Measurements from ENCODE around the gene GLIS1.

Gene GLIS1

DNA sequence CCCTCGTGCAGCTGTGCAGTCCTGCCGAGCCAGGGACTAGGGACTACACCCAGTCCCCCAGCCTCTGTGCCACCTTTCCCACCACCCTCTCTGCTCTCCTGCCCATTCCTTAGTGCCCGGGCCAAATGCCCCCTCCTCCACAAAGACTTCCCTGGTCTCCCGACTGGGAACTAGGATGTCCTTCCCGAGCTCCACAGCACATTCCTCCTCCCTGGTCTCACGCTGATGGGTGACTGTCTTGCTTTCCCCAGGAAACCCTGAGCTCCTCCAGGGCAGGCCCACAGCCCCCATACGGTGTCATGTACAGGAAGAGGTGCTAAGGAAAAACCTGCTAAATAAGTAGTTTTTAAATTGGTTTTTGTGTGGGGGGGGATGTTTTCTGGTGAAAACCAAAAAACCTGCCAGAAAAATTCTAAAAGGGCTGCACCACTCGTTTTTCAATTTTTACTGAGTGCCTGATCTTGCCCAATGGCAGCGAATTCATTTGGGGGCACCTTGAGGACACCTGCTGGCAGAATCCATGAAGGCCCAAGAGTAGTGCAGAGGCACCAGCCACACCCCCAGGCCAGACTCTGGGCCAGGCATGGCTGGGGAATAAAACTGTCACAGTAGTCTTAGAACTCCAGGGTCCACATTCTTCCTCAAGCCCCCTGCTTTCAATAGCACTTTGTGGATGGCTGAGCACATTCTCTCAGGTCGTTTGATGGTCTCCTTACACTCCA is 50.4 kb downstream of the GLIS1 start:
- no peaks in the 10 kb centered on the region for H3K4me1 Mint-ChIP-seq (ENCODE audit: low read depth)
- no peak overlapping the region for H3K27ac Mint-ChIP-seq
- no peak overlapping the region for H3K4me3 Mint-ChIP-seq
- no peaks in the 10 kb centered on the region for H3K9me3 Mint-ChIP-seq
- H3K27me3 Mint-ChIP-seq (ENCODE audit: low read depth): peaks cover 10% of the 10 kb centered on the region
- no peaks in the 10 kb centered on the region for H3K36me3 Mint-ChIP-seq (ENCODE audit: low read depth)
- no peak for DNase-seq (ENCODE audit: low spot score)

DNA sequence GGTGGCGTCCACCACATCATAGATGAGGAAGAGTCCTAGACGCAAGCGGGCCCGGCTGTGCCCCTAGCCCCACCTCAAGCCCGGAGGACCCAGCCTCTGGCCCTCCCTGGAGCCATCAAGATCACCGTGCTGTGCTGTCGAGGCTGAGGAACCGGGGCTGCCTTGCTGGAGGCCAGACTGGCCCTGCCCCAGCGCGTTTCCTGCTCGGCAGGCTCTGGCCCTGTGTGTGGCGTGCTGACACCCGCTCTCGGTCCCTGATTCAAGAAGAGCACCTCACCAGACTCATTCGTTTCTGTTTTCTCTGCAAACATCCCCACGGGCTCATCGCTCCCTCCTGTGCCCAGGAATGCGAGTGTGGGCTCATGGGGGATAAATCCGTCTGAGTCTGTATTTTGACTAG is 51.1 kb downstream of the GLIS1 start:
- no peak overlapping the region for H3K4me3 Mint-ChIP-seq

DNA sequence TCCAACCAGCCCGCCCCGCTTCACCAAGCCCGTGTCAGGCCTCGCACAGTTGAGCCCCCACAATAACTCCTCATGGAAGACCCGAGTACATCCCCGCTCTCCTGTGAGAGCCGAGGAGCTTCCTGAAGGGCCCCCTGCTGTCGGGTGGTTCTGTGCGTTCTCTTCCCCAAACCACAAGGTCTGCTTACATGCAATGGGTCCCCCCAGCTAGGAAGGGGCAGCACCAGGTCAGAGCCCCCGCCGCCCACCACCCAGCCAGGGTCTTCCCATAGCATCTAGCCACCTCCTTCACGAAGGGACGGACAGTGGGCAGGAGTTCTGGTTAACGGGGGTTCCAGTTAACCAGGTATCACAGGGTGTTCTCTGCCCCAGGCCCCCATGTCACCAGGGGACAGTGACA is 51.5 kb downstream of the GLIS1 start:
- Mint-ChIP-seq H3K9me3 (no peaks in the 10 kb centered on the region), H3K4me3 (no peak overlapping the region), H3K4me1 (ENCODE audit: low read depth) (no peaks in the 10 kb centered on the region)

More for the DNA sequence above, 51.1 kb downstream of the GLIS1 start:
- no peak overlapping the region for H3K27ac Mint-ChIP-seq
- H3K27me3 Mint-ChIP-seq (ENCODE audit: low read depth): peaks cover 10% of the 10 kb centered on the region
- H3K36me3 Mint-ChIP-seq (ENCODE audit: low read depth): no peaks in the 10 kb centered on the region
- no peak for DNase-seq (ENCODE audit: low spot score)
- no peaks in the 10 kb centered on the region for H3K9me3 Mint-ChIP-seq
- H3K4me1 Mint-ChIP-seq (ENCODE audit: low read depth): no peaks in the 10 kb centered on the region

DNA sequence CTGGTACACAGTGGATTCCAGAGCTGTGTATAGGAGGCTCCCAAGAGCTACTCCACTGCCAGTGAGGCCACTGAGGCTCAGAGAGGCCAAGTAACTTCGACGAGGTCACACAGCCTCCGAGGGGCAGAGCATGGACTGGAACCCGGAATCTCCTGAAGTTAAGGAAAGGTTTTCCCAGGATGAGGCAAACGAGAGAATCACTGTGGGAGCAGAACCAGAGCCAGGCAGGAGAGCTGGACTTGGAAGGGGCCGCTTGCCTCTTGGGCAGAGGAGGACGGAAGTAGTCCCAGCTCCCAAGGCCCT is 52.0 kb downstream of the GLIS1 start:
- Mint-ChIP-seq H3K36me3 (ENCODE audit: low read depth) (no peaks in the 10 kb centered on the region), H3K4me3 (no peak overlapping the region), H3K27me3 (ENCODE audit: low read depth) (peaks cover 15% of the 10 kb centered on the region), H3K4me1 (ENCODE audit: low read depth) (peaks cover 1% of the 10 kb centered on the region), H3K27ac (no peak overlapping the region), H3K9me3 (no peaks in the 10 kb centered on the region)
- no peak for DNase-seq (ENCODE audit: low spot score)

More for the DNA sequence above, 51.5 kb downstream of the GLIS1 start:
- no peak for DNase-seq (ENCODE audit: low spot score)
- Mint-ChIP-seq H3K36me3 (ENCODE audit: low read depth) (no peaks in the 10 kb centered on the region), H3K27ac (no peak overlapping the region), H3K27me3 (ENCODE audit: low read depth) (peaks cover 10% of the 10 kb centered on the region)

DNA sequence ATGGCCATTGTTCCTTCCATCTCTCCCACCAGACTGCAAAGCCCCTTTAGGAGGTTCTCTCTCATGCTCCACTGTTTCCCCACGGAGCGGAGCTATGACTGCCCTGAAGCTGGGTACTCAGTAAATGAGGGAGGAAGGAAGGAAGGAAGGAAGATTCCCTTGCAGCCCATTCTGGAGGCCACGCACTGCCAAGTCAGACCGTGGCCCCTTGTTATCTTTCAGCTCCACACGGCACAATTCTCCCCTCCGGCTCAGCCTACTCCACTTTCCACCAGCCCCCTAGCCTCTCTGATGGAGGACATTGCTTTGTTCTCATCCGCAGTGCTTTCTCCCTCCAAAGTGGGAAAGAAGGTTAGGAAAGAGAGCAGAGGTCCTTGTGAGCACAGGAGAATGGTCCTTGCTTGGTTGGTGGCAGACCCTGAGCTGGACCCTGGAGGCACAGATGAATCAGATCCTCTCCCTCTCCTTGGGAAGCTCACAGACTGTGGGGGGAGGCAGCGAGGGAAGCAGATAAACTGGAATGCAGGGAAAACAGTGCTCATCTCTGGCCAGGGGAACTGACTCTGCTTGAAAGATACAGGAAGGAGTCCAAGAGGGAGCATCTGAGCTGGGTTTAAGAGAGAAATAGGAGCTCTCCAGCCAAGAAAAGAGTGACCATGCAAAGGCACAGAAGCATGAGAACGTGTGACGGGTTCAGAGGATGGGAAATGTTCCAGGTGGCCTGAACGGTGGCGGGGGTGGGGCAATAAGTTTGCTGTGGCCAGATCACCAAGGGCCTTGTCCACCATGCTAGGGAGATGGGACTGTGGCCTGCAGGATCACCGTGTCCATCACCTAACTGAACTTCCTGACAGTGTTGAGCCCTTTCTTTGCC is 52.6 kb downstream of the GLIS1 start:
- DNase-seq (ENCODE audit: low spot score): no peak
- H3K27me3 Mint-ChIP-seq (ENCODE audit: low read depth): peaks cover 17% of the 10 kb centered on the region
- H3K36me3 Mint-ChIP-seq (ENCODE audit: low read depth): no peaks in the 10 kb centered on the region
- peaks cover 3% of the 10 kb centered on the region for H3K4me1 Mint-ChIP-seq (ENCODE audit: low read depth)
- no peak overlapping the region for H3K27ac Mint-ChIP-seq
- H3K9me3 Mint-ChIP-seq: no peaks in the 10 kb centered on the region
- H3K4me3 Mint-ChIP-seq: no peak overlapping the region

DNA sequence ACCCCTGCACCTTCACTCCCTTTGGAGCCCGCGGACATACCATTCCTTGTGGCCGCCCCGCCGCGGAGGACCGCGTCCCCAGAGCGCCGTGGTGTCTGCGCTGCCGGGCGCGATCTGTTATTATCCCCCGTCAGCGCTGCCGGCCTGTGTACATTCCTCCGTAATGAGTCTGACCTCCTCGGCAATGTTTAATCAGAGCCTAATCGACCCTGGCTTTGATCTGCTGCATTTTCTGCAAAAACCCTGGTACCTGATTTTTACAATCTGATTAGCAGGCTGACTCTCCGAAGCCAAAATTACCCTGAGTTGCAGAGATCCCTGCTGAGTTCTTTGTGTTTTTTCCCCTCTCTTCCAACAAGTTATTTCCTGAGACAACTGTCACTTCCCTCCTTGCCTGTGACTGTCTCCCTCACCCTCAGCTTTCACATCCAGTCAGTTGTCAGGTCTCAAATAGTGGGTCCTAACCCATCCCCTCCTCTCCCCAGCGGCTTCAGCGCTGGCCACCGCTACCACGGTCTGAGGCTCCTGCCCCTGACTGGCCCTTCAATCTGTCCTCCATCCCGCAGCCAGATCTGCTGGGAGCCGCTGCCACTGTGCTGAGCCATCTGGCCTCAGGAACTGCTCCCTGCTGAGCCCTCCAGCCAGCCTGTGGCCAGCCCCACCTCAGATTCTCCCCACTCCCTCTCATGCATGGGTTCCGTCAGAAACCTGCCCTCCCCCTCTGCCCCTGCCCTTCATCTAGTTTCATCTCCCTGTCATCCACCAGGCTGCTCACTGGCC is 53.5 kb downstream of the GLIS1 start:
- H3K27ac Mint-ChIP-seq: peak overlapping the region; percentile 5
- no peaks in the 10 kb centered on the region for H3K36me3 Mint-ChIP-seq (ENCODE audit: low read depth)
- no peaks in the 10 kb centered on the region for H3K9me3 Mint-ChIP-seq
- H3K4me1 Mint-ChIP-seq (ENCODE audit: low read depth): peaks cover 3% of the 10 kb centered on the region
- no peak for DNase-seq (ENCODE audit: low spot score)
- H3K27me3 Mint-ChIP-seq (ENCODE audit: low read depth): peaks cover 20% of the 10 kb centered on the region
- H3K4me3 Mint-ChIP-seq: no peak overlapping the region

DNA sequence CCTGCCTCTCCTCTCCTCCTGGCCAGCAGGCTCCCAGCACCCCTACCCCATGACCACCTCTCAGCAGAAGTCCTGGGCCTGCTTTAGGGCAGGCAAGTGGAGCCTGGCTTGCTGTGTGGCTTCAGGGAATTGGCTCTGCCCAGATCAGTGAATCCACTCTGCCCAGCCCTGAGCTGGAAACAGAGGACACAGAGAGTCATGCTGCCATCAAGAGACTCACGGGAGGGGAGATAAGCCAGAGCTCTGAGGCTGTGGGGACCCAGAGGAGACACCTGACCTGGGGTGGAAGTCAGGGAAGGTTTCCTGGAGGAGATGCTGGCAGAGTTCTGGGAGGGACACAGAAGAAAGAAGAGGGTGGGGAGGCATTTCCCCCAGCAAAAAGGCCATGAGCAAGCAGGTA is 54.2 kb downstream of the GLIS1 start:
- Mint-ChIP-seq H3K27me3 (ENCODE audit: low read depth) (peaks cover 20% of the 10 kb centered on the region), H3K36me3 (ENCODE audit: low read depth) (no peaks in the 10 kb centered on the region), H3K4me3 (no peak overlapping the region), H3K9me3 (no peaks in the 10 kb centered on the region), H3K27ac (no peak overlapping the region), H3K4me1 (ENCODE audit: low read depth) (peaks cover 3% of the 10 kb centered on the region)
- no peak for DNase-seq (ENCODE audit: low spot score)

DNA sequence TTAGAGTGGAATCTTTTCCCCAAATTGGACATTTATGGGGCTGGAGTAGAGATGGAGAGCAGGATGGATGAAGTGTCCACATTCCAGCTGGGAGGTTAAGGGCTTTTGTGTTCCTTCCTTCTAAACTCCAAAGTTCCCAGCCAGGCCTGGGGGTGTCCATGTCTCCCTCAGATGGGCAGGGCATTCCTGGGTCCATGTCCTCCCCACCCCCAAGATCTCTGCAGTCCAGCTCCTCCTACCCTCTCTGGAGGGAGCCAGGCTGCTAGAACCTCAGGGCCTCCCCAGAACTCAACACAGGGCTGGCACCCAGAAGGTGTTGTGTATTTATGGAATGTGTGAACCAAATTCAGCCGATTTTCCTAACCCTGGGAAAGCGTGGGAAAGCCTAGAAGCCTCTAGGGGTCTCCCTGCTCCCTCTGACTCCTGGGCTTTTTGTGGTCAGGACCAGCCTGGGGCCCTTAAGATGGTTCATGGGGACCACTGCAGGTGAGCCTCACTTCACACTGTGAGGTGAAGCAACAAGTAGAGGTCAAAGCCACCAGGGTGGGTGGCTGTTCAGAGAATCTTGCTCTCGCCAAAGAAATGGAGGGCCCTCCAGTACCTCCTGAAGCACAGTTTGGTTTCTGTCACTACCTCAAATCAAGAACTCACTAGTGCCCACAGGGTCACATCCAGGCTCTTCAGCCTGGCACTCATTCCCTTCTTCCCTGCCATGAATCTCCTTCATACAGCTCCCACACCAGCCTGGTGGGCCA is 54.8 kb downstream of the GLIS1 start:
- no peaks in the 10 kb centered on the region for H3K36me3 Mint-ChIP-seq (ENCODE audit: low read depth)
- DNase-seq (ENCODE audit: low spot score): no peak

DNA sequence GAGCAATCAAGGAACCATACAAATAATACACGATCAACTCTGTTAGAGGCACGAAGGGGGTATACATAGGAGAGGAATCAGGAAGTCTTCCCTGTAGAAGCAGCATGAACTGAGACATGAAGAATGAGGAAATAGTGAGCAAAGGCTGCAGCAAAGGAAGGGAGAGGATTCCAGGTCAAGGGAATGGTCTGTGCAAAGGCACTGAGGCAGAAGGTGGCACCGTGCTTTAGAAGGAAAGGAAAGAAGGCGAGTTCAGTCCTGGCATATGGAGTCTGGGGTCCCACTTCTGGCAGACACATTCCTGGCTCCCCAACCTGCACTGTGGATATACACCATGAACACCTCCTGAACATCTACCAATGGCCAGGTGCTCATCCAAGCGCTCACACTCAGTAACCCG is 56.1 kb downstream of the GLIS1 start:
- Mint-ChIP-seq H3K4me3 (no peak overlapping the region), H3K36me3 (ENCODE audit: low read depth) (no peaks in the 10 kb centered on the region), H3K27ac (no peak overlapping the region), H3K4me1 (ENCODE audit: low read depth) (peaks cover 3% of the 10 kb centered on the region), H3K9me3 (no peaks in the 10 kb centered on the region), H3K27me3 (ENCODE audit: low read depth) (peaks cover 20% of the 10 kb centered on the region)
- no peak for DNase-seq (ENCODE audit: low spot score)

More for the DNA sequence above, 54.8 kb downstream of the GLIS1 start:
- Mint-ChIP-seq H3K4me1 (ENCODE audit: low read depth) (peaks cover 3% of the 10 kb centered on the region), H3K27me3 (ENCODE audit: low read depth) (peaks cover 20% of the 10 kb centered on the region), H3K4me3 (no peak overlapping the region), H3K9me3 (no peaks in the 10 kb centered on the region), H3K27ac (no peak overlapping the region)

DNA sequence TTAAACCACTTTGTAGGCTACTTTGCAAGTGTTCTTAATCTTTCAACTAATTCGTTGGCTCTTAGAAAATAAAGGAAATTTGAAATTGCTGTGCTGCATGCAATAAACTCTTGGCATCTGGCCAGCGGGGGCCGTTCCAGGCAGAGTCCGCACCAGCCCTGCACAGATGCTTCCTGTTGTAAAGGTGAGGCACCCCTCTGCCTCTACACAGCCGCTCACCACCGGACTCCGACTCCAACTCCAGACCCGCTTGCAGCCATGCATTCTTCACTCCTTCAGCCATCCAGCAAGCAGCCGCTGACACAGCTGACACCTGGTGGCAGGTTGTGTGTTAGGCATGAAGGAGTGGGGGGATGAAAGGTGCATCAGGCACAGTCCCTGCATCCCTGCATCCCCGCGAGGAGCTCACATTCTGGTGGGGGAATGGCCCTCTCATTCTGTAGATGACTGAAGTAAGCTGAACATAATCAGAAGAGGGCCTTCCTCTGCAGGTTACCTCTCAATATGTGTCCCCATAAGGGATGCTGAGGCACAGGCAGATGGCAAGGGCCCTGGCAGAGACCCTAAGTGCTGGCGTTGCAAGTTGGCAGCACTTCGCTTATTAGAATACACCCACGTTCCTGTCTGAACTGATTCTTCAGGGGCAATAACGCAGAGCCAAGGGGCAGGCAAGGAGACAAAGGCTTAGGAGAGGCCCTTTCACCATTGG is 56.8 kb downstream of the GLIS1 start:
- Mint-ChIP-seq H3K4me1 (ENCODE audit: low read depth) (peaks cover 3% of the 10 kb centered on the region), H3K36me3 (ENCODE audit: low read depth) (no peaks in the 10 kb centered on the region), H3K27me3 (ENCODE audit: low read depth) (peaks cover 20% of the 10 kb centered on the region), H3K4me3 (no peak overlapping the region), H3K9me3 (no peaks in the 10 kb centered on the region), H3K27ac (no peak overlapping the region)
- peak; percentile 6 for DNase-seq (ENCODE audit: low spot score)

DNA sequence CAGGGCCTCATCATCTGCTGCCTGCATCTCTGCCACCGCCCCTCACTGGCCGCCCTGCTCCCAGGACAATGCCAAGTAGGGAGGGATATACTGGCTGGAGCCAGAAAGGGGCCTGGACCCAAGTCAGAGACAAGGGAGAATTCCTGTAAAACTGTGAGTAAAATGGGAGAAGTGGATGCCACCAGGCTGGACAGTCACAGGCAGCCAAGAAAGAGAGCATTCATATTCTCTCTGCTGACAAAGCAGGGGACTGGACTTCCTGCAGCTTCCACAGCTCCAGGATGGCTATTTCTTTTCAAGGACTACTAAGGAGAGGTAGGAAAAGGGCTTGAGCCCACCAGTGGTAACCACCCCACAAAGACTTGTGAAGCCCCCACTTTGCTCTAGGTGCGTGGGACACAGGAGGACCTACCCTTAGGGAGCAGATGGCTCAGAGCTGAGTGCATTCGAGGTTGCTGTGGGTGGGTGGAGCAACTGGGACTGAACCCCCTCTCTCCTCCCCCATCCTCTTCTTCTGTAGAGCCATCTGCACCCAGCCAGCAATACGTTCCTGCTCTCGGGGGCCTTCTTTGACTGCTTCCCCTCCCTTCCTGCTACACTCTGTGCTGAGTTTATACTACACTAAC is 57.5 kb downstream of the GLIS1 start:
- Mint-ChIP-seq H3K27ac (no peak overlapping the region), H3K4me1 (ENCODE audit: low read depth) (peaks cover 3% of the 10 kb centered on the region), H3K9me3 (no peaks in the 10 kb centered on the region), H3K27me3 (ENCODE audit: low read depth) (peaks cover 20% of the 10 kb centered on the region), H3K36me3 (ENCODE audit: low read depth) (no peaks in the 10 kb centered on the region), H3K4me3 (no peak overlapping the region)
- DNase-seq (ENCODE audit: low spot score): no peak

DNA sequence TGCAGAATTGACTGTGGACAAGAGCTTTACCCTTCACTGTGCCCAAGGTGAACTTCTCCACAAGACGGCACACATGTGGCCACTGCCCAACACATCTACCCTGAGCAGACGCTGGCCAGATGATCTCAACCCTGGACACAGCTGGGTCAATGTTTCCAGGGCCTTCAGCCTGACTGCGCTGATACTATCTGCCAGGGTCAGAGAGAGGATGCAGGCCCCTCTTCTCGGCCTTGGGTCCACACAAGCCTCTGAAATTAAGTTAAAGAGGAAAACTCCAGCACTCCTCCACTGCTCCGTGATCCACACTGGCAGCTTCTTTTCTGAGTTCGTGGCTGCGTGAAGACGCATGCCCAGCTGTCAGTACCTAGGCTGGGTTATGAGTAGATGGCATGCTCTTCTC is 58.1 kb downstream of the GLIS1 start:
- Mint-ChIP-seq H3K27ac (no peak overlapping the region), H3K4me3 (no peak overlapping the region), H3K27me3 (ENCODE audit: low read depth) (peaks cover 20% of the 10 kb centered on the region), H3K36me3 (ENCODE audit: low read depth) (no peaks in the 10 kb centered on the region), H3K4me1 (ENCODE audit: low read depth) (peaks cover 3% of the 10 kb centered on the region), H3K9me3 (no peaks in the 10 kb centered on the region)
- DNase-seq (ENCODE audit: low spot score): no peak

Measured in T-helper 2 cell treated with Interferon-gamma antibody and Interleukin-4, amounts not matched to agents 5 μg/mL and 100 μg/mL, for 36 hours (primary cell).